ENCODE measurements around the gene EML6.

EML6 gene

GRCh38 chr2:54741250-54741649 is 17.8 kb downstream of the EML6 start:
- ATAC-seq (replicated peaks) (no peak), DNase-seq (no peak)
- H3K27me3 Mint-ChIP-seq: peaks cover 22 to 42% of the 10 kb centered on the region in 2 donors
- H3K4me1 Mint-ChIP-seq (ENCODE audit: low read depth in 2 of 2): no peaks in the 10 kb centered on the region
- H3K27ac Mint-ChIP-seq: no peak overlapping the region
- no peaks in the 10 kb centered on the region for H3K36me3 Mint-ChIP-seq (ENCODE audit: insufficient read depth)
- H3K9me3 Mint-ChIP-seq: no peaks in the 10 kb centered on the region
- no peak overlapping the region for H3K4me3 Mint-ChIP-seq

GRCh38 chr2:54750040-54750439 is 26.6 kb downstream of the EML6 start:
- ATAC-seq (replicated peaks) (no peak), DNase-seq (no peak)
- no peak overlapping the region for H3K27ac Mint-ChIP-seq
- H3K4me3 Mint-ChIP-seq: no peak overlapping the region
- no peaks in the 10 kb centered on the region for H3K4me1 Mint-ChIP-seq (ENCODE audit: low read depth in 2 of 2)
- H3K27me3 Mint-ChIP-seq: peaks cover 0 to 4% of the 10 kb centered on the region in 2 donors
- H3K9me3 Mint-ChIP-seq: no peaks in the 10 kb centered on the region
- no peaks in the 10 kb centered on the region for H3K36me3 Mint-ChIP-seq (ENCODE audit: insufficient read depth)

GRCh38 chr2:54752439-54752838 is 29.0 kb downstream of the EML6 start:
- Mint-ChIP-seq H3K4me3 (no peak overlapping the region), H3K36me3 (ENCODE audit: insufficient read depth) (no peaks in the 10 kb centered on the region), H3K27ac (no peak overlapping the region), H3K4me1 (ENCODE audit: low read depth in 2 of 2) (peaks cover 0 to 3% of the 10 kb centered on the region in 2 donors), H3K9me3 (no peaks in the 10 kb centered on the region), H3K27me3 (peaks cover 5 to 7% of the 10 kb centered on the region in 2 donors)
- no peak for ATAC-seq (replicated peaks)
- no peak for DNase-seq

- Mint-ChIP-seq H3K27ac (no peak overlapping the region), H3K36me3 (ENCODE audit: insufficient read depth) (no peaks in the 10 kb centered on the region), H3K9me3 (no peaks in the 10 kb centered on the region), H3K4me1 (ENCODE audit: low read depth in 2 of 2) (peaks cover 3 to 9% of the 10 kb centered on the region in 2 donors), H3K27me3 (peaks cover 7 to 14% of the 10 kb centered on the region in 2 donors), H3K4me3 (no peak overlapping the region)
- no peak for ATAC-seq (replicated peaks)
- DNase-seq: no peak
Measured at GRCh38 chr2:54755641-54756326, 32.3 kb downstream of the EML6 start.

GRCh38 chr2:54757500-54757899 is 34.0 kb downstream of the EML6 start:
- H3K4me1 Mint-ChIP-seq (ENCODE audit: low read depth in 2 of 2): peaks cover 3 to 9% of the 10 kb centered on the region in 2 donors
- peaks cover 7 to 14% of the 10 kb centered on the region in 2 donors for H3K27me3 Mint-ChIP-seq
- no peaks in the 10 kb centered on the region for H3K36me3 Mint-ChIP-seq (ENCODE audit: insufficient read depth)
- H3K9me3 Mint-ChIP-seq: no peaks in the 10 kb centered on the region
- ATAC-seq (replicated peaks): no peak
- H3K4me3 Mint-ChIP-seq: no peak overlapping the region
- no peak overlapping the region for H3K27ac Mint-ChIP-seq
- no peak for DNase-seq

- H3K27me3 Mint-ChIP-seq: peaks cover 7 to 14% of the 10 kb centered on the region in 2 donors
- no peak overlapping the region for H3K27ac Mint-ChIP-seq
- peaks cover 3 to 9% of the 10 kb centered on the region in 2 donors for H3K4me1 Mint-ChIP-seq (ENCODE audit: low read depth in 2 of 2)
- DNase-seq (no peak), ATAC-seq (replicated peaks) (no peak)
- no peak overlapping the region for H3K4me3 Mint-ChIP-seq
- H3K9me3 Mint-ChIP-seq: no peaks in the 10 kb centered on the region
- H3K36me3 Mint-ChIP-seq (ENCODE audit: insufficient read depth): no peaks in the 10 kb centered on the region
Measured at GRCh38 chr2:54758951-54759350, 35.5 kb downstream of the EML6 start.

GRCh38 chr2:54760310-54760709 is 36.8 kb downstream of the EML6 start:
- H3K27ac Mint-ChIP-seq: no peak overlapping the region

GRCh38 chr2:54763636-54764291 is 40.3 kb downstream of the EML6 start:
- H3K27ac Mint-ChIP-seq: no peak overlapping the region
- H3K4me3 Mint-ChIP-seq: no peak overlapping the region
- ATAC-seq (replicated peaks): no peak
- DNase-seq: no peak
- H3K4me1 Mint-ChIP-seq (ENCODE audit: low read depth in 2 of 2): no peaks in the 10 kb centered on the region
- no peaks in the 10 kb centered on the region for H3K9me3 Mint-ChIP-seq
- no peaks in the 10 kb centered on the region for H3K36me3 Mint-ChIP-seq (ENCODE audit: insufficient read depth)
- H3K27me3 Mint-ChIP-seq: peaks cover 0 to 6% of the 10 kb centered on the region in 2 donors

More at GRCh38 chr2:54760310-54760709, 36.8 kb downstream of the EML6 start:
- no peaks in the 10 kb centered on the region for H3K36me3 Mint-ChIP-seq (ENCODE audit: insufficient read depth)
- no peaks in the 10 kb centered on the region for H3K9me3 Mint-ChIP-seq
- ATAC-seq (replicated peaks) (no peak), DNase-seq (no peak)
- peaks cover 3 to 9% of the 10 kb centered on the region in 2 donors for H3K4me1 Mint-ChIP-seq (ENCODE audit: low read depth in 2 of 2)
- no peak overlapping the region for H3K4me3 Mint-ChIP-seq
- H3K27me3 Mint-ChIP-seq: peaks cover 7 to 14% of the 10 kb centered on the region in 2 donors

GRCh38 chr2:54767921-54768320 is 44.5 kb downstream of the EML6 start:
- H3K27ac Mint-ChIP-seq: no peak overlapping the region
- H3K27me3 Mint-ChIP-seq: peaks cover 0 to 6% of the 10 kb centered on the region in 2 donors
- DNase-seq (no peak), ATAC-seq (replicated peaks) (no peak)
- no peaks in the 10 kb centered on the region for H3K9me3 Mint-ChIP-seq
- H3K4me1 Mint-ChIP-seq (ENCODE audit: low read depth in 2 of 2): no peaks in the 10 kb centered on the region
- H3K36me3 Mint-ChIP-seq (ENCODE audit: insufficient read depth): no peaks in the 10 kb centered on the region
- H3K4me3 Mint-ChIP-seq: no peak overlapping the region

GRCh38 chr2:54768772-54769428 is 45.4 kb downstream of the EML6 start:
- Mint-ChIP-seq H3K27me3 (peaks cover 0 to 6% of the 10 kb centered on the region in 2 donors), H3K4me1 (ENCODE audit: low read depth in 2 of 2) (no peaks in the 10 kb centered on the region), H3K4me3 (no peak overlapping the region), H3K27ac (no peak overlapping the region), H3K9me3 (no peaks in the 10 kb centered on the region), H3K36me3 (ENCODE audit: insufficient read depth) (no peaks in the 10 kb centered on the region)
- DNase-seq (no peak), ATAC-seq (replicated peaks) (no peak)

- no peaks in the 10 kb centered on the region for H3K4me1 Mint-ChIP-seq (ENCODE audit: low read depth in 2 of 2)
- DNase-seq (no peak), ATAC-seq (replicated peaks) (no peak)
- H3K4me3 Mint-ChIP-seq: no peak overlapping the region
- peaks cover 0 to 6% of the 10 kb centered on the region in 2 donors for H3K27me3 Mint-ChIP-seq
- H3K9me3 Mint-ChIP-seq: peaks cover 0 to 2% of the 10 kb centered on the region in 2 donors
- no peaks in the 10 kb centered on the region for H3K36me3 Mint-ChIP-seq (ENCODE audit: insufficient read depth)
- H3K27ac Mint-ChIP-seq: no peak overlapping the region
Measured at GRCh38 chr2:54770211-54770610, 46.7 kb downstream of the EML6 start.

GRCh38 chr2:54770676-54771075 is 47.2 kb downstream of the EML6 start:
- DNase-seq: no peak
- no peaks in the 10 kb centered on the region for H3K36me3 Mint-ChIP-seq (ENCODE audit: insufficient read depth)
- H3K4me3 Mint-ChIP-seq: no peak overlapping the region
- H3K9me3 Mint-ChIP-seq: peaks cover 3 to 7% of the 10 kb centered on the region in 2 donors
- peaks cover 0 to 5% of the 10 kb centered on the region in 2 donors for H3K27me3 Mint-ChIP-seq
- H3K4me1 Mint-ChIP-seq (ENCODE audit: low read depth in 2 of 2): no peaks in the 10 kb centered on the region
- no peak overlapping the region for H3K27ac Mint-ChIP-seq
- no peak for ATAC-seq (replicated peaks)

GRCh38 chr2:54771166-54771885 is 47.9 kb downstream of the EML6 start:
- Mint-ChIP-seq H3K4me3 (no peak overlapping the region), H3K36me3 (ENCODE audit: insufficient read depth) (no peaks in the 10 kb centered on the region), H3K27ac (no peak overlapping the region), H3K4me1 (ENCODE audit: low read depth in 2 of 2) (no peaks in the 10 kb centered on the region), H3K9me3 (peaks cover 7 to 13% of the 10 kb centered on the region in 2 donors), H3K27me3 (no peaks in the 10 kb centered on the region)
- DNase-seq: no peak
- ATAC-seq (replicated peaks): no peak

All from effector memory CD8-positive, alpha-beta T cell (primary cell).